HG02678 (cell line): ENCODE measurements around the gene RABGEF1.
"Not testable (repeated sequence)": the region's sequence is repeated elsewhere in the genome, so short reads cannot be mapped to it uniquely, and the experiment has no call there.

Experiments
- ATAC-seq: cut with Tn5 transposase; IDR thresholded peaks from one replicate; pipeline ENCODE4 v1.9.1; 2021; ENCODE audit warnings: mild to moderate bottlenecking, moderate library complexity; ENCODE audit not compliant: unreplicated experiment

Gene RABGEF1

DNA sequence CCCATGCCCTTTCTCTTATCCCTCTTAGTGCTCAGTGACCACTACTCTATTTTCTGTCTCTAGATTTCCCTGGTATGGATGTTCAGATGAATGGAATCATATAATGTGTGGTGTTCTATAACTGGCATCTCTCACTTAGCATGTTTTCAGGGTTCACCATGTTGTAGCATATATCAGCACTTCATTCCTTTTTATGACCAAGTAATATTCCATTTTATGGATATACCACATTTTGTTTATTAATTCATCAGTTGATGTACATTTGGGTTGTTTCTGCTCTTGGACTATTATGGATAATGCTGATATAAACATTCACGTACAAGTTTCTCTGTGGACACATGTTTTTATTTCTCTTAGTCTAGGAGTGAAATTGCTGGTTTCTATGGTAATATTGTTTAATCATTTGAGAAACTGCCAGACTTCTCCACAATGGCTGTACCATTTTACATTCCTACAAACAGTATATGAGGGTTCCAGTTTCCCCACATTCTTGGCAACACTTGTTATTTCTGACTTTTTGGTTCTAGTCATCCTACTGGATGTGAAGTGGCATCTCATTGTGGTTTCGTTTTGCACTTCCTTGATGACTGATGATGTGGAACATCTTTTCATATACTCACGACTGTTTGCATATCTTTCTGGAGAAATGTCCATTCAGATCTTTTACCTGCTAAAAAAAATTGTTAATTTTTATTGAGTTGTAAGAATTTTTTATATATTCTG, 23.3 kb downstream of the RABGEF1 start:
- not testable (repeated sequence) for ATAC-seq

DNA sequence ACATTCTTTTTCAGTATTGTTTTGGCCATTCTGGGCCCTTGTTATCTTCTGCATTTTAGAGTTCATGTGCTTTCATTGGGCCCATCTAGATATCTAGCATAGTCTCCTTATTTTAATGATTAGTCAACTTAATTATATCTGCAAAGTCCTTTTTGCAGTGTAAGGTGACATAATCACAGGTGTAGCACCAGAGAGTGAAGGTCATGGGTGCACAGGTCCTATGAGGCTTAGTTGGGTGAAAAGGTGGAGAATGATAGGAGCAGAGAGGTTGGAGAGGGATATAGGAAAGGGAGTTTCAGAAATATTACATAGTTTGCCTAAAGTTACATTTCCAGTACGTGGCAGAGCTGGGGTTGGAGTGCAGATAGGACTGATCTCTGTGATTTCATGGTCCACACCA, 24.4 kb downstream of the RABGEF1 start:
- not testable (repeated sequence) for ATAC-seq

DNA sequence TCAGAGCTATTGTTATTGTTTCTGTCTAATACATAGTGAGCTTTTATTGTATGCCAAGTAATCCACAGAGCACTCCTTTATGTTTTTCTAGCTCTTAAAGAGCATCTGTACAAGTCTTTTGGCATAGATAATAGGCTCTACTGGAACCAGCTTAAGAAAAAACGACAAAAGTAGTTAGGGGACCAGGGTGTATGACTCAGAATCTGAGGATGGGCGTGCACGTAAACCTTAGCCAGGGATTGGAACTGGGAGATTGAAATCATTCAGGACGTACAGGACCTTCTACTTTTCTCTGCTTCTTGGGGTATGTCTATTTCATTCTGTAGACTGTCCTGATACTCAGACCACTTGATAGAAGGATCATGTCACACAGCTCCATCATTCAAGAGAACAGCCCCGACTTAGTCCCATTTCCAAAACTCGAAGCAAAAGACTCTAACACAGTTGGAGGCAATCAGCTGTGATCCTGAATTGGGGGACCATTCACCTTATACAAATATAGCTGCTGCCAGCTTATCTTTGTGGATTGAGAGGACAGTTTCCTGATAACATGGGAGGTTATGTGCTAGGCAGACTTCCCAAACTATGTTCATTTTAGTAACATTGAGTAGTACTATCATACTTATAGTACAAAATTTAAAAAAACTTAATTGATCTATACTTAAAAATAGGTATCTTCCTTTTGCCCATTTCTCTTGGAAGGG, 24.9 kb downstream of the RABGEF1 start:
- not testable (repeated sequence) for ATAC-seq

DNA sequence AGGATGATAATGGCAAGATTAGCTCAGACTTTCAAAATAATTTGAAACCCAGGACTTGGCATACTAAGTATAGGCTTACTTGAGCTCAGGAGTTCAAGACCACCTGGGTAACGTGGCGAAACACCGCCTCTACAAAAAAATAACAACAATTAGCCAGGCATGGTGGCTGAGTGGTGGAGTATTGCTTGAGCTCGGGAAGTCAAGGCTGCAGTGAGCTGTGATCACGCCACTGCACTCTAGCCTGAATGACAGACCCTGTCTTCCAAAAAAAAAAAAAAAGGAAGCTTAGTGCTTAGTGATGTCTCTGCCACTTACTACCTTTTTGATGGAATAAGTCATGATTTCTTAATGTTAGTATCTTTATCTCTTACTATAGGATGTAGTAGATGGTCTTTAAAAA, 25.5 kb downstream of the RABGEF1 start:
- ATAC-seq, result no peak

DNA sequence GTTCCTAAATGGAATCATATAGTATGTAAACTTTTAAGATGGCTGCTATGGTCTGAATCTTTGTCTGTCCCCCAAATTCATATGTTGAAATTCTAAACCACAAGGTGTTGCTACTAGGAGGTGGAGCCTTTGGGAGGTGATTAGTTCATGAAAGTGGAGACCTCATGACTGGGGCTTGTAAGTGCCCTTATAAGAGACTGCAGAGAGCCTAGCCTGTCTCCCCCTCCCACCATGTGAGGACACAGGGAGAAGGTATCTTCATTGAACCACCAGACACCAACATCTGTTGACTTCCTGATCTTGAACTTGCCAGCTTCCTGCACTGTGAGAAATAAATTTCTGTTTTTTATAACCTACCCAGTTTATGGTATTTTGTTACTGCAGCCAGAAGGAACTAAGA, 27.0 kb downstream of the RABGEF1 start:
- not testable (repeated sequence) for ATAC-seq

DNA sequence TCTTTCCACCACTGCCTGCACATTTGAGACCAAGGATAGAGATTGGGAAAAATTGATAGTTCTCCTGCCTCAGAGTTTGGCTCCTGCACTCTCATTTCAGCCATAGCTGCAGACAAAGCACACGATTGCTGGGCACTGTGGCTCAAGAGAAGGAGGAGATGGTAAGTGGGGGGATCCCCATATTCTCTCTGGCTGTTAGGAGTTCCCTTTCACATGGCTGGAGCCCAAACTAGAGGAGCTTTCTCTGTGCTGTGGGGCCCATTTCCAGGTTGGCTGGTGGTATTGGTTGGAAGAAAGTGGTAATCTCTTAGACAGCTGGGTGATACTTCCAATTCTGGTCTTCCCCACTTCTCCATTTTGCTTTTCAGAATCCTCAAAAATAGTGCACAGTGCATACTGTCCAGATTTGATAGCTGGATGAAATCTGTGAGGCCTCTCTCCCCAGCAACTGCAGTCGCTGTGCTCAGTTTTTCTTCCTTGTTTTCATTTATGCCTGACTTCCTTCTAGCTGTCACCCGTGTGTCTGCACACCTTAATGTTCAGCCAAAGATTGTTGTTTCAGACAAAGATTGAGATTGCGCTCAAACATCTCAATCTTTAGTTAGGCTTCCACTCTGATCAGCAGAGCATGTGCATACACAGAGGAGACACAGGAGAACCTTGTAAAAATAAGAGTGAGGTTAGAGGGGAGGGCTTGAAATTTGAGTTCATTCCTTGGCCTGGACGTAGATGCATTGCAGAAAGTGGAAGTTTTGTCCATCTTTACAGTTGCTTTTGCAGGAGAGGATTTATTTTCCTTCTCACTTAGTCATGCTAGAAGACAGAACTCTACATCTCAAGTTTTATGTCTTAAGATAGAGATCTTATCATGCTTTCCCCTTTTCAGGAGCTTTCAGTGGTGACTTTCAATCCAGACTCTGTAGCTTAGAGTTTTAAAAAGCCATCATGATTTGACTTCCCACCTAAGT, 28.6 kb downstream of the RABGEF1 start:
- no peak for ATAC-seq

DNA sequence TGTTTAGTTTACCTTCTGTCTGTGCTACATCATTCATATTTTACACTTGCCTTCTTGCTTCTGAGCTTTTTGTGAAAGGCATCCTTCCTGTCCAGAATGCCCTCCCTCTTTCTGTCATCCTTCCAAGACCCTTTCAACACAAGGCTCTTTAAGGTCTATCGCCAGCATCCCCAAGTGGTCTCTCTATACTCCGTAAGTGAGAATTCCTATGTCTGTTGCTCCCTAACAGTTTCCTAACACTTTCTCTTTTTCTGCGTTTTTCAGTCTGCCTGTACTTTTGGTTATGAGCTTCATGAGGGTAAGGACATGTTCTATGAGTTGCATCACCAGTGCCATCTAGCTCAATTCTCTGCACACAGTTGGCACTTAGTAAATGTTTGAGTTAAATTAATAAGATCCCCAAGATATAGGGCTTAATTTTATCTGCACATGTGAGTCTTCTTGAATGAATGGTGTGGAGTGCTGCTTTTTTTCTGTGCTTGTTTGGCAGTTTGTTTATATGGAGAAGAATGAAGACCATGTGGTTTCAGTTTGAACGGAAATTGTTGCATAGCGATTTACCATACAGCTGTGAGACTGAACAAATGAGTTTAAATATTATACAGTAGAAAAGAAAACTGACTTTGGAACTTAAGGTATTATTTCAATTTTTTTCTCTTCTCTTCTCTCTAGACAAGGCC, 29.4 kb downstream of the RABGEF1 start:
- ATAC-seq, result no peak

DNA sequence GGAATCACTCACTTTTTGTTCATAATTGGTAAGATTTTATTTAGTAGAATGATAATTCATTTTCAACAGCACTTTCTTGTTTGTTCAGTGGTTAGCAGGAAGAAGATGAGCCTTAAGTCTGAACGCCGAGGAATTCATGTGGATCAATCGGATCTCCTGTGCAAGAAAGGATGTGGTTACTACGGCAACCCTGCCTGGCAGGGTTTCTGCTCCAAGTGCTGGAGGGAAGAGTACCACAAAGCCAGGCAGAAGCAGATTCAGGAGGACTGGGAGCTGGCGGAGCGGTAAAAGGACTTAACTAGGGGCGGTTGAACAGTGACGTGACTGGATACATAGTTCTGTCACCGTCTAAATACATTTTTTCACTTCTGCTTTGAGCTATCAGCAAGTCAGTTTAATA, 31.3 kb downstream of the RABGEF1 start:
- ATAC-seq, result no peak

DNA sequence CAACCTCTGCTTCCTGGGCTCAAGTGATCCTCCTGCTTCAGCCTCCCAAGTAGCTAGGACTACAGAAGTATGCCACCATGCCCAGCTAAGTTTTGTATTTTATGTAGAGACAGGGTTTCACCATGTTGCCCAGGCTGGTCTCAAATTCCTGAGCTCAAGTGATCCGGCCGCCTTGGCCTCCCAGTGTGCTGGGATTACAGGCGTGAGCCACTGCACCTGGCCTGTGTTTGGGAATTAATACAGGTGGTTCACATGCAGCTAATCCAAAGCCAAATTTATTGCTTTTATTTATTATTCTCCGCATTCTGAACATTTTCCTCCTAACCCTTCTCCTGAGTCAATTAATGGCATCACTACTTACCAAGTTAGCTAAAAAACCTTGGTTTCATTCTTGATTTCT, 33.2 kb downstream of the RABGEF1 start:
- ATAC-seq, result not testable (repeated sequence)

DNA sequence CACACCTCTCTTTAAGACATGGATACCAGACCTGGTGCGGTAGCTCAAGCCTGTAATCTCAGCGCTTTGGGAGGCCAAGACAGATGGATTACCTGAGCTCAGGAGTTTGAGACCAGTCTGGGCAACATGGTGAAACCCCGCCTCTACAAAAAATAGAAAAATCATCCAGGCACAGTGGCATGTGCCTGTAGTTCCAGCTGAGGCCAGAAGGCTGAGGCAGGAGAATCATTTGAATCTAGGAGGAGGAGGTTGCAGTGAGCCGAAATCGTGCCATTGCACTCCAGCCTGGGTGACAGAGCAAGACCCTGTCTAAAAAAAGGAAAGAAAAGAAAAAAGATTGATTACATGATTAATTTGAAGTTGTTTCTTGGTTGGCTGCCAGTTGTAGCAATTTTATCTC, 35.9 kb downstream of the RABGEF1 start:
- not testable (repeated sequence) for ATAC-seq

DNA sequence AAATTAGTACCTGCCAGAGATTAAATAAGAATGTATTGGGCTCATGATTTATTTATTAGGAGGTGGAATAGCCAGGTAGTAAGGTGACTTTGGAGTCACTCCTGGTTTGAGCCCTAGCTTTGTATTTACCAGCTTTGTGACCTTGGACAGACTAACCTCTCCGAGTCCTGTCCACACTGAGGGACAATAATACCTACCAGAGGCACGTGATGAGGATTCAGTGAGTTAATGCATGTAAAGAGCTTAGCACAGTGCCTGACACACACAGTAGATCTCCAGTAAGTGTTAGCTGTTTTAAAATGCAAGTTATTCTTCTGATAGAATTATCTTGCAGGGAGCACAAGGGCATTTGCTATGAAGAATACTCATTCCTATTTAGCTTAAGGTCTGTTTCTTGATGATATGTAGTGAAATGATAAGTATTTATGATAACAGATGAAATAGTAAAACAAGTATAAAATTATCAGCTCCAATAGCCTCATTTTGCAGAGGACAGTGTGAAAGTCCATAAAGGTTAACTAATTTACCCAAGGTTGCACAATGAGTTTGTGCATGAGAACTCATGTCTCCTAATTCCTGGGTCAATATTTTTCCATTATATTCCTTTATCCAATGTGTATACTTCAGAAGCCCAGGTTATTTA, 36.4 kb downstream of the RABGEF1 start:
- no peak for ATAC-seq

DNA sequence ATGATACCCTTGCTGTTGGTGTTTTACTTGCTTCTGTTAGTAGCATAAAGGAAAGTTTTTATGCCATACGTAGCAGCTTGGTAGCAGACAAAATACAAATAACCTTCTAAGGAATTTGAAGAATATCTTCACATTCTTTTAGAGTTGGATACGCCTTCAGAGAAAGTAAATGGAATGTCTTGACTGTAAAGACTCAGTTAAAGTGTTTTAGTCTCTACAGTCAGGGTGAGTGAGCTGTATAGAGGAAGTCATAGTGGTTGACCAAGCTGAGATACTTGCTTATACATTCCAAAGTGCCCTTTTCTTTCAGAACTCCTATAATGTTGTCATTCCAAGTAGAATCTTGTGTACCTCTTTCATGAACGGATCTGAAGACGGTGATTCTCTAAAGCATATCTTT, 37.7 kb downstream of the RABGEF1 start:
- no peak for ATAC-seq

DNA sequence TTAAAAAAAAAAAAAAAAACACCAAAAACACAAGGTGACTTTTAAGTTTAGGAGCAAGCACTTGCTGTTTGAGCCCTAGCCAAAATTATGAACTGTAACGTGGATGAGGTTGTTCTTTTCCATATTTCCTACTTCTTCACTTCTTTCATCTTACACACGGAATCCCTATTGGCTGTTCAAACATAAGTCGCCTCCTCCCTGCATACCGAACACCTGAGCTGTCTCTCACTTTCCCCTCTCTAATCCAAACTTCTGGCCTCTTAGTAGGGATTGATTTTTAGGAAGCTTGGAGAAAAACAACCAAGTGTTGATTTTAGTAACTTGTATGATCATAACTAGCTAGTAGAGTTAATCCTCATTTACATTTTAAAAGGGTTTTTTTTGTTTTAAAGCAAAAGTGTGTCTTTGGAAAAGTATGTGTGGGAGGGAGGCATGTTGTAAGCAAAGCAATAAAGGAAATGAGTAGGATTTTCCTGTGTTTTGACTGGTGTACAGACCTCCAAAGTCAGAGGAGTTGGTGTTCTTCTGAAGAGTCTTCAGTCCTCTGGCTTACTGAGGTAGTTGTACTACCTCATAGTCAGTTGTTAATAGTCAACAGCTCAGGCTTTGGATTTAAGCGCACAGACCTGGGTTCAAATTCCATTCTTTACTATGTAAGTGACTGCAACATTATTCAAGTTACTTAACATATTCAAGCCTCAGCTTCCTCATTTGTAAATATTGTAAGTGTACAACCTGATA, 39.3 kb downstream of the RABGEF1 start:
- ATAC-seq, result no peak

DNA sequence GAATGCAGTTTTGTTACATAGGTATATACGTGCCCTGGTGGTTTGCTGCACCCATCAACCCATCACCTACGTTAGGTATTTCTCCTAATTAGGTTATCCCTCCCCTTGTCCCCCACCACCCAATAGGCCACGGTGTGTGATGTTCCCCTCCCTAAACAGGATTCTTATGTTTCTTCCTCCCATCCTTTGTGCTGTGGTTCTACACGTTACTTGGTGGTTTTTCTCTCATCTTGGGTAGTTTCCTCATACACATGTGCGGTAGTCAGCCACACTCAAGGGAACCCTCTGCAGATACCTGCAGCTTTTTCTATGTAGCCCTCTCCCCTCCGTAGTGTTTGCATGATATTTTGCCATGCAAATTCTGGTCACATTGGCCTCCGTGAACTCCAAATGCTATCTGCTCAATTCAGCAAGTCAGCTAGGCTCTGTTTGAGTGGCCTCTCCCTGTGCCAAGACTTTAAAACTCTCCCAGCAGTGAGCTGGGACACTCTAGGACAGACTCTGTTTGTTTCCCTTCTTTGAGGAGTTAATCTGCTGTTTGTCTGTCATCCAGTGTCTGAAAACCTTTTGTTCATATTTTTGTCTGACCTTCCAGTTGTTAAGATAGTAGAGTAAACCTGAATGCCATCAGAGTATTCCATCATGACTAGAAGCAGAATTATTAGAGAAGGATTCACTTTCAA, 41.0 kb downstream of the RABGEF1 start:
- ATAC-seq, result no peak

DNA sequence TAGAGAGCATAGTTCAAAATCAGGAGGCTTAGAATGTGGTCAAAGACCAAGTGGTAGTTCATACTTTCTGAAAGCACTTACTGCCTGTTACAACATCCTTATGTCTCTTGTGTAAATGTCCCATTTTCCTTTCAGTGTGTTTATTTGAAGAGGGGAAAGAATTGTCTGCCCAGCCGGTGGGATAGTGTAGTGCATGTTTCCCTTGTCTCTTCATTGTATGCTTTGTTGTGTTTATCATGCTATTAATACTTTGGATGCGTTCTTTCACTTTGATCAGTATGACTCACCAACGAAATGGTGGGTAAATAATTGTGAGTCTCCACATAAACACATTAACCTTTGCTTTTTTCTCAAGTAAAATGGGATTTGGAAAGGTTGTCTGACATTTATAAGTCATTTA, 42.3 kb downstream of the RABGEF1 start:
- not testable (repeated sequence) for ATAC-seq

DNA sequence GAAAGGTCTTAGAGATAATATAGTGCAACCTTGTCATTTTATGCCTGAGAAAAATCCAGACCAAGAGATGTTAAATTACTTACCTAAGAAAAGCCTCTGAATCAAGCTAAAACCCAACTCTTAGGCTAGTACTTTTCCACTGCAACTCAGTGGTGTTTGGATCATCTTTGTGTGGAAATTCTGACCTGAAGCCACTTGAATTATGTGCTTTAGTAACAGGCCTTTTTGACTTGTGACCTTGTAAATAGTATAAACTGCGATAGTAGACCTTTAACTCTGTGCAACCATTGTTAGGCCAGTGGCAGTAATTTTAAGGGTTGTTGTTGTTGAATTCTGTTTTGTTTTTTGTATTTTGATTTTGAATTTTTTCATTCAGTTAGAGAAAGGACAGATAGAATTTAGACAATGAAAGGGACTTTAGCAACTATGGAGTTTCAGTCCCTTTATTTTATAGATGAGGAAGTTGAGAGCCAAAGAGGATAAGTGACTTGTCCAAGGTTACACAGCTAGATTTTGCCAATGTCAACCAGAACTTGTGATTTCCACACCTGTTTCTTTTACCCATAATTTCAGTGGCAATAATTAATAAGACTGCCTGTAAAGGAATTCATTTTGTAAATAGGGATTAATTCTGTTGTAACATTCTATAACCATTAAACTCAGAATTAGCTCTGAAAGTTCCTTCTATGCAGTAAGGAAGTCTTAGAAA, 43.5 kb downstream of the RABGEF1 start:
- not testable (repeated sequence) for ATAC-seq

DNA sequence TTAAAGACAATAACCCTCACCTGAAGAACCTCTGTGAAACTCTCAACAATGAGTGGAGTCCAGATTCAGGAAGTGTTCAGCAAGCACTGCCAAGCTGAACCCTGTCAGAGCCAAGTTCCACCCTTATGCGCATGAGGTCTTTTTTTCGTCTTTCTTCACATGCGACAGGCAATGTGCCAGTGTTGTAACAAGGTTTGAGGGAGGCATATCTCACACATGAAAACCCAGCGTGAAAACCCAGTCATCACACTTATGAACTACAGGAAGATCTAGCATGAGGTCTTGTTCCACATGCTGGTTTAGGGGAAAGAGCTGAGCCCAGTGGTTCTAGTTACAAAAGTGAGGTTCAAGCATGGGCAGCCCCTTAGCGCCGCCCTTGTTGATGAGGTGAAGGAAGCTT, 49.7 kb downstream of the RABGEF1 start:
- no peak for ATAC-seq

DNA sequence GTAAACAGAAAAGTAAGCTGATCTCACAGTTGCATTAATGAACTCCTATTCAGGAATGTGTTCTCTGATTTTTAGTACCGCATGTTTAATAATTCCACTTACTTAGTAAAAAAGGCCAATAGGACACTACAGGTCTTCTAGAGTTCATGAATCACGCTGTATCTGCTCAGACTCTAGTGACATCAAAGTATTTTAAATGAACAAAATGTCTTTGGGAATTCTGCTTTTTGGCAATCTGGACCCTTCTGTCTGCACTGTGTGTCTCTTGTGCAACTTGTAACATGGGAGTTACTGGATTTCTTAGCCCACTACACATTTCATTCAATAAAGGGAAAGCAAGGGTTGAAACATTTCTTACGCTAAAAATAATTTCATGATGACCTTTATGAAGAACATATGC, 50.2 kb downstream of the RABGEF1 start:
- no peak for ATAC-seq
